HL-60 (cell line): Measurements from ENCODE around the gene PIGZ.

Source experiments
- DNase-seq, 2 experiments: peaks; one replicate each; pipeline ENCODE4 v3.0.0-alpha.2; 2010 to 2020; ENCODE audit warnings: low read depth in 1 of 2, low spot score in 1 of 2
- H3K27ac ChIP-seq: fragments of 250-450 bp; sonication (Bioruptor Pico); replicated peaks from 2 replicates; pipeline ENCODE4 v1.5.1; 2020; ENCODE audit warnings: mild to moderate bottlenecking, moderate library complexity
- H3K27me3 ChIP-seq: fragments of 250-450 bp; sonication (Bioruptor Pico); 2 replicates; pipeline ENCODE4 v1.5.1; 2021; ENCODE audit warnings: mild to moderate bottlenecking, moderate library complexity; ENCODE audit not compliant: insufficient read depth, poor library complexity, severe bottlenecking
- H3K4me3 ChIP-seq: replicated peaks from 2 replicates; pipeline ENCODE4 v1.5.1; 2011; ENCODE audit warnings: mild to moderate bottlenecking, control low read depth, low read length; ENCODE audit not compliant: insufficient read depth
- CTCF ChIP-seq: IDR thresholded peaks from one replicate; pipeline ENCODE4 v1.5.1; 2011; ENCODE audit warnings: low read length, control low read depth, inconsistent platforms; ENCODE audit not compliant: insufficient read depth
- GABPA ChIP-seq: IDR thresholded peaks from 2 replicates; pipeline ENCODE4 v1.6.1; 2012; ENCODE audit warnings: low read depth
- POLR2AphosphoS5 ChIP-seq: IDR thresholded peaks from 2 replicates; pipeline ENCODE4 v1.6.1; 2012; ENCODE audit warnings: low read depth
- REST ChIP-seq: IDR thresholded peaks from 2 replicates; pipeline ENCODE4 v1.6.1; 2012; ENCODE audit warnings: low read depth; ENCODE audit not compliant: insufficient replicate concordance
- SPI1 ChIP-seq: IDR thresholded peaks from 2 replicates; pipeline ENCODE4 v1.6.1; 2012; ENCODE audit warnings: low read depth, mild to moderate bottlenecking, borderline replicate concordance

PIGZ gene

GRCh38 chr3:197006860-197007259 is 38.2 kb upstream of the PIGZ start:
- no peak overlapping the region for H3K27ac ChIP-seq
- no peaks in the 10 kb centered on the region for H3K27me3 ChIP-seq
- DNase-seq = no peak
- no peak overlapping the region for H3K4me3 ChIP-seq
- TF ChIP-seq CTCF (no peak), SPI1 (no peak), REST (no peak)

- H3K27me3 ChIP-seq = no peaks in the 10 kb centered on the region
- TF ChIP-seq REST = no peak
- no peak for TF ChIP-seq CTCF
- no peak for TF ChIP-seq POLR2AphosphoS5
- no peak for TF ChIP-seq SPI1
- no peak for TF ChIP-seq GABPA
- no peak overlapping the region for H3K4me3 ChIP-seq
- no peak for DNase-seq
- no peak overlapping the region for H3K27ac ChIP-seq
Observed at GRCh38 chr3:197006446-197006845, 37.8 kb upstream of the PIGZ start.

GRCh38 chr3:197003461-197004385 is 35.1 kb upstream of the PIGZ start:
- peak overlapping the region; percentile 33; the same call in 1 of the 2 replicates for H3K27ac ChIP-seq
- no peak for DNase-seq

More at GRCh38 chr3:197003461-197004385, 35.1 kb upstream of the PIGZ start:
- H3K4me3 ChIP-seq = peak overlapping the region; percentile 38
- no peak for TF ChIP-seq POLR2AphosphoS5
- no peak for TF ChIP-seq REST
- no peak for TF ChIP-seq CTCF
- no peak for TF ChIP-seq SPI1
- no peak for TF ChIP-seq GABPA
- H3K27me3 ChIP-seq = no peaks in the 10 kb centered on the region
